ENCODE data around the gene MCTP1.

GRCh38 chr5:95252801-95253200, 32.1 kb downstream of the MCTP1 start:
- TF ChIP-seq CTCF (conservative IDR thresholded peaks at IDR 0.05) (no peak), ZFX (IDR thresholded peaks at IDR 0.05) (no peak)
